H9 (cell line): ENCODE data around the gene OFD1. TPM values are rescaled to one million over a fixed set of nuclear protein-coding genes. Genes with fewer than 3 reads are reported as not detected.

Experiments
- DNase-seq: peaks from one replicate; pipeline ENCODE4 v3.0.0-alpha.2; 2017
- H2AFZ ChIP-seq: one replicate; pipeline ENCODE4 v1.6.1; 2013; ENCODE audit warnings: mild to moderate bottlenecking, low read length, control low read depth, moderate library complexity
- H2AK5ac ChIP-seq: 2 replicates; pipeline ENCODE4 v1.6.1; 2013; ENCODE audit warnings: low read length, control low read depth, mixed read lengths; ENCODE audit not compliant: insufficient read length
- H2BK120ac ChIP-seq: one replicate; pipeline ENCODE4 v1.6.1; 2013; ENCODE audit warnings: low read depth, mild to moderate bottlenecking, low read length, control low read depth, inconsistent platforms; ENCODE audit not compliant: poor library complexity, severe bottlenecking
- H2BK12ac ChIP-seq: 2 replicates; pipeline ENCODE4 v1.6.1; 2013; ENCODE audit warnings: low read length, control low read depth, mixed read lengths, low read depth; ENCODE audit not compliant: insufficient read length
- H2BK15ac ChIP-seq: 2 replicates; pipeline ENCODE4 v1.6.1; 2013; ENCODE audit warnings: low read depth, low read length, control low read depth
- H2BK20ac ChIP-seq: one replicate; pipeline ENCODE4 v1.6.1; 2013; ENCODE audit warnings: low read depth, mild to moderate bottlenecking, low read length, control low read depth, inconsistent platforms; ENCODE audit not compliant: poor library complexity, severe bottlenecking
- H2BK5ac ChIP-seq: 2 replicates; pipeline ENCODE4 v1.6.1; 2013; ENCODE audit warnings: low read length, control low read depth, mixed read lengths; ENCODE audit not compliant: insufficient read length
- H3K14ac ChIP-seq: 2 replicates; pipeline ENCODE4 v1.6.1; 2013; ENCODE audit warnings: low read length, control low read depth; ENCODE audit not compliant: insufficient read depth
- H3K18ac ChIP-seq: 2 replicates; pipeline ENCODE4 v1.6.1; 2013; ENCODE audit warnings: low read depth, mild to moderate bottlenecking, mixed read lengths, low read length, control low read depth; ENCODE audit not compliant: insufficient read length
- H3K23ac ChIP-seq: 2 replicates; pipeline ENCODE4 v1.6.1; 2013; ENCODE audit warnings: low read length, control low read depth, mixed read lengths, low read depth; ENCODE audit not compliant: insufficient read length
- H3K23me2 ChIP-seq: 2 replicates; pipeline ENCODE4 v1.6.1; 2013; ENCODE audit warnings: low read depth, mild to moderate bottlenecking, mixed read lengths, low read length, control low read depth; ENCODE audit not compliant: insufficient read length, poor library complexity, severe bottlenecking
- H3K27ac ChIP-seq: 2 replicates; pipeline ENCODE4 v1.5.1; 2013; ENCODE audit warnings: low read length, control low read depth, mixed read lengths, low read depth; ENCODE audit not compliant: insufficient read length
- H3K27me3 ChIP-seq: 2 replicates; pipeline ENCODE4 v1.6.1; 2013; ENCODE audit warnings: low read length, control low read depth, inconsistent platforms; ENCODE audit not compliant: insufficient read depth
- H3K4ac ChIP-seq: 2 replicates; pipeline ENCODE4 v1.6.1; 2013; ENCODE audit warnings: low read depth, mild to moderate bottlenecking, control low read depth, inconsistent platforms, low read length, moderate library complexity
- H3K4me1 ChIP-seq: 2 replicates; pipeline ENCODE4 v1.6.1; 2013; ENCODE audit warnings: low read length, control low read depth, inconsistent platforms; ENCODE audit not compliant: insufficient read depth
- H3K4me2 ChIP-seq: 2 replicates; pipeline ENCODE4 v1.6.1; 2013; ENCODE audit warnings: low read length, control low read depth, mixed read lengths; ENCODE audit not compliant: insufficient read length, insufficient read depth
- H3K56ac ChIP-seq: 2 replicates; pipeline ENCODE4 v1.6.1; 2013; ENCODE audit warnings: low read depth, mild to moderate bottlenecking, mixed read lengths, low read length, control low read depth; ENCODE audit not compliant: insufficient read length
- H3K79me1 ChIP-seq: 2 replicates; pipeline ENCODE4 v1.6.1; 2013; ENCODE audit warnings: low read depth, mild to moderate bottlenecking, moderate library complexity, low read length, control low read depth, inconsistent platforms; ENCODE audit not compliant: insufficient read depth, poor library complexity, severe bottlenecking
- H3K79me2 ChIP-seq: 2 replicates; pipeline ENCODE4 v1.6.1; 2013; ENCODE audit warnings: low read length, control low read depth, inconsistent platforms; ENCODE audit not compliant: insufficient read depth
- H3K9ac ChIP-seq: 2 replicates; pipeline ENCODE4 v1.6.1; 2013; ENCODE audit warnings: low read length, control low read depth, mixed read lengths; ENCODE audit not compliant: insufficient read length; ENCODE audit errors: extremely low read depth
- H3K9me3 ChIP-seq: one replicate; pipeline ENCODE4 v1.6.1; 2013; ENCODE audit warnings: low read depth, low read length, inconsistent platforms; ENCODE audit not compliant: control insufficient read depth
- H3T11ph ChIP-seq: one replicate; pipeline ENCODE4 v1.6.1; 2013; ENCODE audit warnings: mild to moderate bottlenecking, low read length, control low read depth, inconsistent platforms
- H4K20me1 ChIP-seq: one replicate; pipeline ENCODE4 v1.6.1; 2013; ENCODE audit not compliant: control insufficient read depth, insufficient read length, insufficient read depth
- H4K5ac ChIP-seq: 2 replicates; pipeline ENCODE4 v1.6.1; 2013; ENCODE audit warnings: low read depth, mild to moderate bottlenecking, mixed read lengths, low read length, control low read depth; ENCODE audit not compliant: insufficient read length
- H4K8ac ChIP-seq: replicated peaks from 2 replicates; pipeline ENCODE4 v1.6.1; 2013; ENCODE audit warnings: low read length, control low read depth, mixed read lengths, low read depth; ENCODE audit not compliant: insufficient read length
- H4K91ac ChIP-seq: 2 replicates; pipeline ENCODE4 v1.6.1; 2013; ENCODE audit warnings: low read depth, mild to moderate bottlenecking, moderate library complexity, mixed read lengths, low read length, control low read depth; ENCODE audit not compliant: insufficient read length
- H3K27ac Mint-ChIP-seq, 3 experiments: 2 replicates in 2 of 3; 3 replicates in 1 of 3; pipeline ENCODE4 v1.8.0; 2020 to 2021; ENCODE audit warnings: mixed read lengths in 3 of 3, mild to moderate bottlenecking in 1 of 3, moderate library complexity in 1 of 3
- H3K27me3 Mint-ChIP-seq: 2 replicates; pipeline ENCODE4 v1.8.0; 2021; ENCODE audit warnings: low read depth, mild to moderate bottlenecking, moderate library complexity, mixed read lengths
- H3K36me3 Mint-ChIP-seq, 3 experiments: 2 replicates in 2 of 3; 3 replicates in 1 of 3; pipeline ENCODE4 v1.8.0; 2020 to 2021; ENCODE audit warnings: low read depth in 3 of 3, mixed read lengths in 3 of 3; ENCODE audit not compliant: insufficient read depth in 1 of 3
- H3K4me1 Mint-ChIP-seq, 2 experiments: 2 replicates each; pipeline ENCODE4 v1.8.0; 2020; ENCODE audit warnings: mixed read lengths in 2 of 2
- H3K4me3 Mint-ChIP-seq, 2 experiments: 2 replicates in 1 of 2; 3 replicates in 1 of 2; pipeline ENCODE4 v1.8.0; 2020 to 2021; ENCODE audit warnings: mild to moderate bottlenecking in 2 of 2, mixed read lengths in 2 of 2, moderate library complexity in 1 of 2
- H3K9me3 Mint-ChIP-seq, 2 experiments: 2 replicates in 1 of 2; 3 replicates in 1 of 2; pipeline ENCODE4 v1.8.0; 2020; ENCODE audit warnings: mild to moderate bottlenecking in 2 of 2, mixed read lengths in 2 of 2, moderate library complexity in 1 of 2
- CTCF ChIP-seq: fragments of 200-600 bp; sonication (generic); conservative IDR thresholded peaks from 3 replicates; pipeline ENCODE4 v1.8.0; 2021; ENCODE audit warnings: antibody characterized with exemption, mild to moderate bottlenecking
- WGBS: extraction: QIAGEN DNeasy Blood & Tissue Kit; methylation state at CpG from one replicate; pipeline ENCODE4 v1.1.7; 2013; ENCODE audit warnings: missing lambda C conversion rate, low lambda C conversion rate, mixed read lengths; ENCODE audit not compliant: insufficient read length; ENCODE audit errors: extremely low coverage; 5-methylcytosine and 5-hydroxymethylcytosine counted together
- total RNA-seq: library from RNA; stranded (reverse); gene quantifications from 2 replicates; pipeline ENCODE4 v1.2.1, GENCODE V29; 2021

Gene OFD1
- total RNA-seq, 1 experiment from 2014 or later, result 36.0 TPM

DNA sequence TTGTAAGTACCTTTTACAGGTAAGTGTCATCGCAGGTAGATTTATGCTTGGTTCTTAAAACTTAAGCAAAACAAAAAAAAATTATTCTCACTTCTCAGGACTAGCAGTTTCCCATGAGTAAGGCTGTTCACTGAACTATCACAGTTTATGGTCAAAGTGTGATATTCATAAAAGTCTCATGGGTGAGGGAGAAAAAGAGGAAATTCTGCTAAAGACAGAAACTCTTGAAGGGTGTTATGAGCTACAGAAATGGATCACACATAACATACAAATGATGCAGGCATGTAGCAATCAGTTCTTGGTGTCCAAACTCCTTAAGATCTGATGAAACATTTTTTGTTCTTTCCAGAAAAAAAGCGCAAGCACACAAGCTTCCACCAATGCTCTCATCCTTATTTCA is 37.1 kb upstream of the OFD1 start:
- H3K27ac Mint-ChIP-seq, result no peak overlapping the region; a peak in 1 of 7 replicates
- H2BK120ac ChIP-seq, result no peak overlapping the region
- peaks cover 31% of the 10 kb centered on the region; the same call in 1 of the 2 replicates for H3K79me2 ChIP-seq
- no peak overlapping the region for H3K9ac ChIP-seq
- H4K20me1 ChIP-seq, result no peaks in the 10 kb centered on the region
- H3K79me1 ChIP-seq, result peaks cover 4% of the 10 kb centered on the region
- no peak overlapping the region for H3K23ac ChIP-seq
- no peak overlapping the region for H3K14ac ChIP-seq
- peaks cover 0 to 8% (median 2%) of the 10 kb centered on the region in 3 experiments; a peak in 4 of 7 replicates for H3K36me3 Mint-ChIP-seq
- H4K8ac ChIP-seq, result no peak overlapping the region
- H3K9me3 Mint-ChIP-seq, result peaks cover 25 to 30% of the 10 kb centered on the region in 2 experiments
- H3K27me3 Mint-ChIP-seq, result no peaks in the 10 kb centered on the region; the same call in none of the 2 replicates
- H2AFZ ChIP-seq, result no peak overlapping the region
- H2AK5ac ChIP-seq, result no peak overlapping the region
- H3K4me2 ChIP-seq, result no peak overlapping the region
- H3K27me3 ChIP-seq, result no peaks in the 10 kb centered on the region
- no peak for DNase-seq
- H2BK5ac ChIP-seq, result no peak overlapping the region
- H4K91ac ChIP-seq, result no peak overlapping the region
- H3K4me1 ChIP-seq, result peaks cover 12% of the 10 kb centered on the region; the same call in 1 of the 2 replicates
- H3K4me1 Mint-ChIP-seq, result peaks cover 28 to 34% of the 10 kb centered on the region in 2 experiments
- H2BK15ac ChIP-seq, result no peak overlapping the region
- H3T11ph ChIP-seq, result no peak overlapping the region
- WGBS, result no CpG with 5 or more reads among the region's 2 CpGs
- no peaks in the 10 kb centered on the region for H3K23me2 ChIP-seq
- no peak overlapping the region for H3K4ac ChIP-seq
- no peak overlapping the region for H2BK12ac ChIP-seq
- H3K9me3 ChIP-seq, result no peaks in the 10 kb centered on the region
- H3K4me3 Mint-ChIP-seq, result no peak overlapping the region
- no peak overlapping the region for H2BK20ac ChIP-seq
- no peak overlapping the region for H3K18ac ChIP-seq
- TF ChIP-seq CTCF, result no peak
- H4K5ac ChIP-seq, result no peak overlapping the region
- H3K27ac ChIP-seq, result no peak overlapping the region
- H3K56ac ChIP-seq, result no peak overlapping the region
